GM21619 (cell line): ENCODE results near the gene PPP6R3.
"Not testable (repeated sequence)": the region's sequence is repeated elsewhere in the genome, so short reads cannot be mapped to it uniquely, and the experiment has no call there.

ENCODE experiments used
- ATAC-seq: cut with Tn5 transposase; IDR thresholded peaks from one replicate; pipeline ENCODE4 v1.9.1; 2021; ENCODE audit not compliant: unreplicated experiment

PPP6R3 gene

DNA sequence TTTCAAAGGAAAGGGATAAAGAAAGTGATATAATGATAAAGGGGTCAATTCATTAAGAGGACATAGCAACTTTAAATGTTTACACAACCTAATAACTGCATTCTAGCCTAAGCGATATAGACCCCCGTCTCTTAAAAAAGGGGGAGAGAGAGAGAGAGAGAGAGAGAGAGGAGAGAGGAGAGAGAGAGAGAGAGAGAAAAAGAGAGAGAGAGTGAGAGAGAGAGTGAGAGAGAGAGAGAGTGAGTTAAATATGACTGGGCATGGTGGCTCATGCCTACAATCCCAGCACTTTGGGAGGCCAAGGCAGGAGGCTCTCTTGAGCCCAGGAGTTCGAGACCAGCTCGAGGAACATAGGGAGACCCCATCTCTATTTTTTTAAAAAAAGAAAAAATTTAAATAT is 133.6 kb downstream of the PPP6R3 start:
- ATAC-seq = no peak

- ATAC-seq = no peak
Observed at GRCh38 chr11:68596231-68596630, 135.7 kb downstream of the PPP6R3 start.

GRCh38 chr11:68598816-68599653 is 138.5 kb downstream of the PPP6R3 start:
- no peak for ATAC-seq

- no peak for ATAC-seq
Observed at GRCh38 chr11:68601147-68601546, 140.6 kb downstream of the PPP6R3 start.

DNA sequence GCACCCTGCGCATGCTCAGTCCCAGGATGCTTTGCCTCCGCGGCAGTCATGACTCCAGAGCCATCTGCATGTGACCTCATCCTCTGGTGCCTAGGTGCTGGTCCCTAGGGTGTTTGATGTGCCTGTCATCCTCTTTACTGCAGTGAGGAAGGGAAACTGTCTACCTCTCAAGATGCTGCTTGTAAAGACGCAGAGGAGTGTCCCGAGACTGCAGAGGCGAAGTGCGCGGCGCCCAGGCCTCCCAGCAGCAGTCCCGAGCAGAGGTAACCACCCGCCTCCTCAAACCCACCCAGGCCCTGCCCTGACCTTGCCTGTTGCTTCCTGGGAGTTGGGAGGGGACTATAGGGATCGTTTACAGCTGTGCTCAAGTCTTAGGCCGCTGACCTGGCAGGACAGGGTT is 149.2 kb downstream of the PPP6R3 start:
- ATAC-seq = no peak

DNA sequence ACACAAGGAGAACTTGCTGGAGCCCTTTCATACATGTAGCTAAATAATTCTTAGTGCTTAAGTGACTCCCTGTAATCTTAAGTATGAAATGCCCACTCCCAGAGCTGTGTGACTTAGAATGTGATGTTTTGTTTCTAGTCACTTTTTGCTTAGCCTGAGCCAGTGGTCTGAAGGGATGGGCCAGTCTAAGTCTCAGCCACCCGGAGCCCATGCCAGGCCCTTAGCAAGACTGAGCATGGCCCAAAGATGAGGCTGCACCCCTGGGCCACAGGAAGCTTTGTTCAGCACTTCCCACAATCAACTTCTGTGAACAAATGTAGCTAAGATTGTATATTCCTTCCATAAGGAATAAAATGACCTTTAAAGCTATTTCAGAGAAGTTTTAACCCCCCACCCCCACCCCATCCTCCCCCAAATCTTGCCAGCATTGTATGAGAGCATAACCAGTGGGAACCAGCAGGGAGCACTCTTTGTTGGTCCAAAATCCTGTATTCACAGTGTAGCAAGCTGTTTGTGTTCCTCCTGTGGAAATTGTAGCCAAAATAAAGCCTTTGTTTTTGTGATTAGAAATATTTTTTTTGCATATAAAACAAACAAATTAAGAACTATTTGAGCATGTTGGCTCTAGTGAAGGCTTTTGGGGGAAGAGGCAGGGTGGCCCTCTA is 150.0 kb downstream of the PPP6R3 start:
- ATAC-seq = no peak

DNA sequence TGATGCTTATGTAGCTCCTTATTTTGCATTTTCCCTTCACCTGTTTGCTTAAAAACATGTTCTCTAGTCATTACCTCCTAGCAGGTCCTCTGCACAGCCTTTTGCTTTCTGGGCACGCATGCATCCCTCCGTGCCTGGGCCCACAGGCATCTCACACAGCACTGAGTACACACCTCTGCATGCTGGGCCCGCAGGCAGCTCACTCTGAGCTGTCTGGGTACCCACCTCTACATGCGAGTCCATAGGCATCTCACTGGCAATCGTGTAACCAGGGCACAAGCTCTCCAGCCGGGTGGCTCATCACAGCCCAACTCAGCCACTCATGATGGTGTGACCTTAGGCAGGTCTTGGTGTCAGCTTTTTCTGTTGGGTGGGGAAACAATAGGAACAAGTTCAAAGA is 155.1 kb downstream of the PPP6R3 start:
- ATAC-seq = no peak

DNA sequence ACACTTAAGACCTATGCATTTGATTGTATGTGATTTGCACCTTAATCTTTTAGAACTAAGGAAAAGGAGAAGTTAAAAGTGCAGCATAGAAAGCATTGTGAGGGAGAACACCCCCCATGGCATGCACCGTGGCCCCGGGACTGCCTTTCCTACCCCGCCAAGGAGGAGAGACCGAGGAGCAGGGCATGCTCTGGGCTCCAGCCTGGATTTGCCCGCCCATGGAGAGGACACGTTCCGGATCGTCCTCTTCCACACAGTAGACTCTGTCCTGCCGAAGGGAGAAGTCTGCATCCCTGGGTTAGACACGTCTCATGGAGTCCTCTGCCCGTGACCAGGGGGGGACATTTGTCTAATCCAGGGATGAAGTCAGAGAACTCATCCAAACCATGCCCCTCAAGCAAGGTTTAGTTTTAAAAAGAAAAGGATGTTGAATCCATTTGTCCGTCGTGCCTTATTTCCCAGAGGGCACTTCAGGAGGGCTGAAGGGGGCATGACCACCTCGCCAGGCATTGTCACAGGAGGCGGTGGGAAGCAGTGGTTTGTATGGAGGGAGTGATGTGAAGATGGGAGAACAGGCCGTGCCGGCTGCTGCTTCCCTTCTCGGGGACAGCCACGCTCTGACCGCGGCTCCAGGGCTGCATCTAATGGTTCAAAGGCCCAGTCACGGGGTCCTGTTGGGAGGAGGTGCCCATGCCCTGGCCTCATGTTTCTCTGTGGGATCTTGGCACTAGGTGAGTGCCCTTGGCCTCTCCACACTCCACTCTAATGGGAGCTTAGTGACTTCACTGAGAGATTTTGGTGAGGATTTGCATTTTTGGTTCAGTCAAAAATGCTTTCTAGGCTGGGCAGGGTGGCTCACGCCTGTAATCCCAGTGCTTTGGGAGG is 157.6 kb downstream of the PPP6R3 start:
- ATAC-seq = no peak

- ATAC-seq = no peak
Observed at GRCh38 chr11:68621826-68622225, 161.3 kb downstream of the PPP6R3 start.

- ATAC-seq = not testable (repeated sequence)
Observed at GRCh38 chr11:68623706-68624105, 163.2 kb downstream of the PPP6R3 start.

DNA sequence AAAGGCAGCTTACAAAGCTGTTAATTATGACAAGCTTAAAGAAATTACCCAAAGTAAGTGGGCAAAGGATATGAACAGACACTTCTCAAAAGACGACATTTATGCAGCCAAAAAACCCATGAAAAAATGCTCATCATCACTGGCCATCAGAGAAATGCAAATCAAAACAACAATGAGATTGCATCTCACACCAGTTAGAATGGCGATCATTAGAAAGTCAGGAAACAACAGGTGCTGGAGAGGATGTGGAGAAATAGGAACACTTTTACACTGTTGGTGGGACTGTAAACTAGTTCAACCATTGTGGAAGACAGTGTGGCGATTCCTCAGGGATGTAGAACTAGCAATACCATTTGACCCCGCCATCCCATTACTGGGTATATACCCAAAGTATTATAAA is 164.5 kb downstream of the PPP6R3 start:
- ATAC-seq = not testable (repeated sequence)

- not testable (repeated sequence) for ATAC-seq
Observed at GRCh38 chr11:68626236-68626635, 165.7 kb downstream of the PPP6R3 start.

DNA sequence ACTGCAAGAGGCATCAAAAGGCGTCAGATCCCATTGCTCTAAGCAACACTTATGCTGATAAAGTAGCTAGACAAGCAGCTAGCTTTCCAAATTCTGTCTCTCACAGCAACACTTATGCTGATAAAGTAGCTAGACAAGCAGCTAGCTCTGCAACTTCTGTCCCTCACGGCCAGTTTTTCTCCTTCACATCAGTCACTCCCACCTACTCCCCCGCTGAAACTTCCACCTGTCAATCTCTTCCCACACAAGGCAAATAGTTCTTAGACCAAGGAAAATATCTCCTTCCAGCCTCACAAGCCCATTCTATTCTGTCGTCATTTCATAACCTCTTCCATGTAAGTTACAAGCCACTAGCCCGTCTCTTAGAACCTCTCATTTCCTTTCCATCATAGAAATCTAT is 168.3 kb downstream of the PPP6R3 start:
- not testable (repeated sequence) for ATAC-seq

- ATAC-seq = not testable (repeated sequence)
Observed at GRCh38 chr11:68632375-68632774, 171.8 kb downstream of the PPP6R3 start.

- no peak for ATAC-seq
Observed at GRCh38 chr11:68632802-68633201, 172.2 kb downstream of the PPP6R3 start.

GRCh38 chr11:68634606-68635005 is 174.1 kb downstream of the PPP6R3 start:
- not testable (repeated sequence) for ATAC-seq

- ATAC-seq = not testable (repeated sequence)
Observed at GRCh38 chr11:68635172-68635571, 174.6 kb downstream of the PPP6R3 start.

DNA sequence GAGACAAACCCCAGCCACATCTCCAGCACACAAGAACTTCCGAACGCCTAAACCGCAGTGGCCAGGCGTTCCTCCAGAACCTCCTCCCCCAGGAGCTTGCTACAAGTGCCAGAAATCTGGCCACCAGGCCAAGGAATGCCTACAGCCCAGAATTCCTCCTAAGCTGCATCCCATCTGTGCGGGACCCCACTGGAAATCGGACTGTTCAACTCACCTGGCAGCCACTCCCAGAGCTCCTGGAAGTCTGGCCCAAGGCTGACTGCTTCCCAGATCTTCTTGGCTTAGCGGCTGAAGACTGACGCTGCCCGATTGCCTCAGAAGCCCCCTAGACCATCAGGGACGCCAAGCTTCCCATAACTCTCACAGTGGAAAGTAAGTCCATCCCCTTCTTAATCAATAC is 175.3 kb downstream of the PPP6R3 start:
- ATAC-seq = not testable (repeated sequence)

GRCh38 chr11:68639322-68639721 is 178.8 kb downstream of the PPP6R3 start:
- ATAC-seq = not testable (repeated sequence)

GRCh38 chr11:68641880-68642279 is 181.3 kb downstream of the PPP6R3 start:
- no peak for ATAC-seq

GRCh38 chr11:68643585-68643984 is 183.0 kb downstream of the PPP6R3 start:
- no peak for ATAC-seq
